ELR (cell line): ENCODE data around the gene TEAD3.

Experiments used
- DNase-seq: peaks from one replicate; pipeline ENCODE4 v3.0.0-alpha.2; 2015; ENCODE audit warnings: low read depth

Gene TEAD3

DNA sequence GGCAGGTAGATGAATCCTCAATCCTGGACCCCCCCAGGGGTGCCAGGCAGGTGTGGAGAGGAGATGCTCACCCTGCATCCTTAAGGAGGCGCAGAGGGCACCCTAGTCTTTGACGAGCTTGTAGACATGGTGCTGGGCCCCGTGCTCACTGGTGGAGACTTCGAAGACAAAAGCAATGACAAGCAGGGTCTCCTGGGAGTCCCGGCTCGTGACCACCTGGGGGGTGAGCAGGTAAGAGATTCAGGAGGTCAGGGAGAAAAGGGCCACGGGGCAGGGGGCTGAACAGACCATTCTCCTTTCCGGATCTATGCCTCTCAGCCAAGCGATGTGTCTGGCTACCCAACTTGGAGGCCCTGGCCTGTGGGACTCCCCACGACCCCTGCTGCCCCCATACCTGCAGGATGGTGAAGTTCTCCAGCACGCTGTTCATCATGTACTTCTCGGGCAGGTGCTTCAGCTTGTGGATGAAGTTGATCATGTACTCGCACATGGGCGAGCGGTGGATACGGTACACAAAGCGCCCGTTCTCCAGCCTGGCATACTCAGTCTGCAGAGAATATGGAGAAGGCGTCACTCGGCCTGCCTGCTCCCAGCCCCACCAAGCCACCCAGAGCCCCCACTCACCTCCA lies 21.8 kb downstream of the TEAD3 start:
- DNase-seq: no peak

DNA sequence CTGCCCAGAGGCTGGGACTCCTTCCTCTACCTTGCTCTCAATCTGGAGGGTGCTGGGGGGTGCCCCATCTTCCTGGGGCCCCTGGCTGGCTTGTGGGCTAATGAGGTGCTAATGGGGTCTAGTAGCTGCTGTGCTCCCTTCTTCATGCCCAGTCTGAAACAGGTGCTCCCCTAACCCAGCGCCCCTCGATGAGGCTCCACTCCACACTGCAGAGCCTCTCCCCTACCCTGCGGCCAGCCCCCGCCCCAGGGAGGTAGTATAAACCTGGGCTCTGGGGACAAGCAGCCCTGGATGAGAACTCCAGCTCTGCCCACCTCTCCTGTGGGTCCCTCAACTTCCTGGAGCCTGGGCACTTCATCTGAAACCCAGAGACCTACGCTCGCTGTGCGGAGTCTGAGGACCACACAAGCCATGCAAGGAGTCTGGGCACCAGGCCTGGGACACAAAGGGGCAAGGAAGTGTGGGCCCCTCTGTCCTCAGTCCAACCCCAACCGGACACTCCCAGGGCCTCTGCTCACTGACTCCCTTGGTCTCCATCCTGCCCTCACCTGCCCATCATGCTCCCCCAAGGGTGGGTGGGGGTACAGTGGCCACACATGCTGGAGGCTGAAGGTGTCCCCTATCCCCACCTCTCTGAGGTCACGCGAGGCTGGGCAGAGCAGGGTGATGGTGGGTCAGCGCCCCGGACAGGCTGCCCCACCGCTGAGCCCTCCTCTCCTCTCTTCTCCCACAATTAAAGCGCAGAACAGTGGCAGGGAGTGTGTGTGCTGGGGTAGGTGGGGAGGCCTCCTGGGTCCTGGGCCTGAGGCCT lies 22.5 kb downstream of the TEAD3 start:
- peak; percentile 49 for DNase-seq

DNA sequence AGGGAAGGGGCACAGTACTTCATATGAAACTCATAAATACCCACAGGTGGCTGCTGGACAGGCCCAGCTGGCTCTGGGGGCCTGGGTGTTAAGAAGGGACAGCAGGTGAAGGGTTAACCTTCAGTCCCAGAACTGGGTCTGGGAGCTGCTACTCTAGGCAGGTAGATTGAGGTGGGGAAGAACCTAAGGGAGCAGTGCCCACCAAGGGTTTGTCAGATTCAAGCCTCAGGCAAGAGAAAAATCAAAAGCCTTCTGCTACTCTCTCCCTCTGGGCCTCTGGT lies 23.1 kb downstream of the TEAD3 start:
- DNase-seq: no peak

DNA sequence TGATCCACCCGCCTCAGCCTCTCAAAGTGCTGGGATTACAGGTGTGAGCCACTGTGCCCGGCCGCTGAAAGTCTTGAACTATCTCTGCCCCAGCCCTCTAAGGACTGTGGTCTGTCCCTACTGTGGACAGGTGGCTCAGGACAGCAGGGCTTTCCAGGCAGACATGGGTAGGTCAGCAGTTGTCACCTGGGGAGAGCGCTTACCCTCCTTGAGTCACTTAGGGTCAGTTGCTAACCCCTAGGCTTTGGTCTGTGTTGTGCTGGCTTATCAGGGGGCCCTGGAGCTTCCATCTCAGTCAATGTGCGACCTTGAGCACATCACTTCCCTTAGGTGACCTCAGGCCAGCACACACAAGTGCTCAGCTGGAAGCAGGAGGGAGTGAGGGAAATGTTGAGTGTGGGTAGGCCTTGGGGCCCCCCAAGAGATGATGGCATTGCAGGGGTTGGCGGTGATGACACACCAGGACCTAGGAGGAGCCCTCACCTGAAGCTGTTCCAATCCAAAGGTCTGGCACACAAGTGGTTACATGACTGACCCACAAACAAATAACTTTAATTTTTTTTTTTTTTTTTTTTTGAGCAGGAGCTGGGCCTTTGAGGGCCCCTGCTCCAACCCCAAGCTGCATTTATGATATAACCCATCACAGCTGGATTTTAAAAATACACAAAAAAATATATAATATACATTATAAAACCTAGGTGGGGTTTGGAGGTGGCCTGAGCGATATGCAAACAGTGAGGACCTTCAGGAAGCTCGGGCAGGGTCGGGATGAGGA lies 23.6 kb downstream of the TEAD3 start:
- peak; percentile 43 for DNase-seq

DNA sequence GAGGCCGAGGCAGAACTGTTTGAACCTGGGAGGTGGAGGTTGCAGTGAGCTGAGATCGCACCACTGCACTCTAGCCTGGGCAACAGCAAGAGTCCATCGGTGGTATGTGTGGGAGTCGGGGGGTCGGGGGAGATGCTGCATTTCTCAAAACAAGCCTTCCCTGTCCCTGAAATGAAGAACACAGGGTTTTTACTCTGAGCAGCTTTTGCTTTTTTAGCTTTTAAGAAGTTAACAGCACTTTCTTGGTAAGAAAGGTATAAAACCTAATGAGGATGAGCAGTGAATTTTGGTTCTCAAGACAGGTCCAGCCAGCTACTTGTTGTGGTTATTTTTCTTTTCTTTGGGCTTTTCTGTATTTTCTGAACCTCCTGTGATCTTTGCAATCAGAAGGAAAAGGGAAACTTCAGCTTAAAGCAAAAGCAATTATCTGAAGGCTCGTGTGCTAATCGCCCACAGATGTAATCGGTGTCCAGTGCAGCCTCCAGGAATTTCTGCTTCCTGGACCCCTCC lies 25.0 kb downstream of the TEAD3 start:
- DNase-seq: peak; percentile 18

DNA sequence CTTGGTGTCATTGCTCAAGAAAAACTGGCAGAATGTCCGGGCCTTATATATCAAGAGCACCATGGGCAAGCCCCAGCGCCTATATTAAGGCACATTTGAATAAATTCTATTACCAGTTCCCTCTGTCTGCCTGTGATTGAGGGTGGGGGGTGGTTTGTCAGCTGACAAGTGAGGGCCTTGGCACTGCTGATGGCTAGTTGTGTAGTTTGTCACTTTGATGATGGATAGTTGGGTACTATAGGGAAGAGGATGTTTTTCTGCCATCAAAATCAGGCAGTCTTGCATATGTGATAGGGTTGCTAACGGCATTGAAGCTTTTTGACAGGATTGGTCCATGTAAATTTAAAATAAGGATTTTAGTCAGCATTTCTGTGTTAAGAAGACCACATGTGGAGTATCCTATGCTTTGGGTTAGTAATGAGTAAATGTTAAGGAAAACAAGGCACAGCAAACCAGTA lies 26.2 kb downstream of the TEAD3 start:
- no peak for DNase-seq

DNA sequence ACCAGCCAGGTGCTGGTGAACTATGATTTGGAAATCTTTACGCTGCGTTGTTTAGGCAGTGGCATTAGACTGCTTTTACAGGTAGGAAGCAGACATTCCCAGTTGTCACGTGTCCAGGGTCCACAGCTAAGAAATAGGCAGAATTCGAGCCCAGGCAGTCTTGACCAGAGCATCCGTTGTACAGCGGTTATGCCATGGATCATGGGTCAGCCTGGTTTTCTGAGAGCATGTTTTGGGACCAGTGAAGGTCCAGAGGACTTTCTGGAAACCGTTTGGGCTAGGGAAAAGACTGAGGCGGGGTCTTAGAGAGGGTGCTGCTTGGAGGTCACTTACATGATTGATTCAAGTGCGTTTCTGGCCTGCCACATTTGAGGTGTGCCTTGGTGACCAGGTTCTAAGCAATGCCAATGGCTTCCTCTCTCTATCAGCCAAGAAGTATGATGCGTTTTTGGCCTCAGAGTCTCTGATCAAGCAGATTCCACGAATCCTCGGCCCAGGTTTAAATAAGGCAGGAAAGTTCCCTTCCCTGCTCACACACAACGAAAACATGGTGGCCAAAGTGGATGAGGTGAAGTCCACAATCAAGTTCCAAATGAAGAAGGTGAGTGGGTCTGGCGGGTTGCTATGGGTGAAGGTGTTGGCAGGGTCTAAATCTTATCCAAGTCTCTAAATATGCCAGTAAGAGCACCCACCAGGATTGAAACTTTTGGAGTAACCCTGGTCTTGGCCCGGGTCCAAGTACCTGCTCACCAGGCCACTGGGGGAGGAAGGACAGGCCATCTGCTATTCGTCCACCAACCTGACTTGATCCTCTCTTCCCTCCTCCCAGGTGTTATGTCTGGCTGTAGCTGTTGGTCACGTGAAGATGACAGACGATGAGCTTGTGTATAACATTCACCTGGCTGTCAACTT lies 26.9 kb downstream of the TEAD3 start:
- DNase-seq: peak; percentile 62

DNA sequence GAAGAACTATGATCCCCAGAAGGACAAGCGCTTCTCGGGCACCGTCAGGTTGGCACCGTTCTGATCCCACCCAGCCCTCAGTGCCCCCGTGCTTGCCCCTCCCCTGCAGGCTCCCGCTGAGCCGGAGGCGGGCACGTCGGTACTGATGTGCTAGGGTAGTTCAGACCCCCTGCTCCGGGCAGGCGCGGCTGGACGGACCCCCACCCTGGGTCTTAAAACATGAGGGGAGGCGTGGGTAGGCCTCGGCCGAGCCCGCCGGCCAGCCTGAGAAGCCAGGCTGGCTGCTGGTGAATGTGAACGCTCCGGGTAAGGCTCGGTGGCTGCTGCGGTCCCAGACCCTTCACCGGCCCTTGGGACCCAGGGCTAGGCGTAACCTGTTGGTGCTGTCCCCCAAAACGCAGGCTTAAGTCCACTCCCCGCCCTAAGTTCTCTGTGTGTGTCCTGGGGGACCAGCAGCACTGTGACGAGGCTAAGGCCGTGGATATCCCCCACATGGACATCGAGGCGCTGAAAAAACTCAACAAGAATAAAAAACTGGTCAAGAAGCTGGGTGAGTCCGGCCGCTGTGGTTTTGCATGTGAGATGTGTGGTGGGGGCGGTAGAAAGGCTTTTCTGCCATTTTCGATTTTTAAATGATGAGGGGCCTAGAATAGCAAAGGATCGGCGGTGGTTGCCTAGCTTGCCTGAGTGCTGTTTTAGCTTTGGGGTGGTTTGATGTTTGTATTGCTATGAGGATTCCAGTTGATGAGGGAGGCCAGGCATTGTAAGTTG lies 27.7 kb downstream of the TEAD3 start:
- DNase-seq: peak; percentile 21

DNA sequence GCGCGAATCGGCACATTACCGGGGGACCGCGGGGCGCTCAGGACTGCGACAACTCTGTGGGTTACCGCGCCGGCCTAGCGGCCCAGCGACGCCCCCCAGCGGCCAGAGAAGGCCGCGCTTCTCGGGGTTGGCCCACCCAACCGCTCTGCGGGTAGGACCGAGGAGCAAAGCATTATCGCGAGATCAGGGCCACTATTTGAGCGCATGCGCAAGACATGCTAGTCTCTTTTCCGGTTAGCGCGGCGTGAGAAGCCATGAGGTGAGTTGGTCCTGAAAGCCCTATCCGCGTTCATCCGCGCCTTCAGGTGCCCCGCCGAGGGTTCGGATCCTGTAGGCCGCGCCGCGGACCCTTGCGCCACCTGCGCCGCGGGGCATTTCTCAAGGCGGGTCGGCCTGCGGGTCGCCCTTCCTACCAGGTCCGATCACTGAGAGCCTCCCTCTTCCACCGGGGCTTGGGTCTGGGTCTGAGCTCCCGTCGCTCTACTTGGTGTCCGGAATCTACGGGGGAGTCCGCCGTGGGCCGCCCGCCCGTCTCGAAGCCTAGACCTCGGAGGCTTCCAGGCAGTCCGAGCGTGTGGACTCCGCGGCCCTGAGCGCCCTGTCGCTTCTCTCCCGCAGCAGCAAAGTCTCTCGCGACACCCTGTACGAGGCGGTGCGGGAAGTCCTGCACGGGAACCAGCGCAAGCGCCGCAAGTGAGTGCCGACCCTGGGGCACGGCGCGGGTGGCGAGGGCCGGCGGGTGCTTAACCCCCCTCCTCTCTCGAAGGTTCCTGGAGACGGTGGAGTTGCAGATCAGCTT lies 28.5 kb downstream of the TEAD3 start, which contains the start of gene RPL10A:
TSS of gene RPL10A (plus strand) at position 221 of the 799 bp plus-strand sequence. CDS start at position 255, 34 bp downstream.
- DNase-seq: peak; percentile 98

DNA sequence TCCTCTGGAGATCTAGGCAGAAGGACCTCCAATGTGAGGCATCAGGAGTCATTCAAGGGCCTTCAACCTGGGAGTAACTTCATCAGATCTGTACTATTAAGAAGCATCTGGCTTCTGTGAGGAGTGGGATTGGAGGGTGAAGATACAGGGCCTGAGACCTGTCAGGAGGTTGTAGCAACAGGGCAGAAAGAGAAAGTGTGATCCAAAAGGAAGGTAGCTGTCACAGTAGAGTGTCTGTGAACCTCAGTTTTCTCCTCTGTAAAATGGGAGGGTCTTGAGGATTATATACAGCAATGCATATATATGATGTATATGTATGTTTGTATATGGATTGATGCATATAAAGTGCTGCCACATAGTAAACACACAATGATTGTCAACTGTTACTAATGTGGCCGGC lies 31.2 kb downstream of the TEAD3 start:
- no peak for DNase-seq

DNA sequence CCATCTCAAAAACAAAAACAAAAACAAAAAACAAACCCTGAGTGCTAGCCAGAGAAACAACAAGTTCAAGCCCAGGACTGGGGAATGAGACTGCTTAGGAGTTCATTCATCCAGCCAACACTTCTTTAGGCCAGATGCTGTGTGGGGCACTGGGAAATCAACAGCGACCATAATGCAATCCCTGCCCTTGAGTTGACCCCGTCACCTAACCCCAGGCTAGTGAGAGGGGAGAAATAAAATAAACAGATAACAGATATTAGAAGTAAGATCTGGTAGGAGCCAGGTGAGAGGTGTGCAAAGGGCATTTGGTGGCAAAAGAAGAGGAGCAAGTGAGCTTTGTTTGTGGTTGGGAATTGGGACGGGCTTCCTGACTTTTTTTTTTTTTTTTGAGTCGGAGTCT lies 33.6 kb downstream of the TEAD3 start:
- no peak for DNase-seq

DNA sequence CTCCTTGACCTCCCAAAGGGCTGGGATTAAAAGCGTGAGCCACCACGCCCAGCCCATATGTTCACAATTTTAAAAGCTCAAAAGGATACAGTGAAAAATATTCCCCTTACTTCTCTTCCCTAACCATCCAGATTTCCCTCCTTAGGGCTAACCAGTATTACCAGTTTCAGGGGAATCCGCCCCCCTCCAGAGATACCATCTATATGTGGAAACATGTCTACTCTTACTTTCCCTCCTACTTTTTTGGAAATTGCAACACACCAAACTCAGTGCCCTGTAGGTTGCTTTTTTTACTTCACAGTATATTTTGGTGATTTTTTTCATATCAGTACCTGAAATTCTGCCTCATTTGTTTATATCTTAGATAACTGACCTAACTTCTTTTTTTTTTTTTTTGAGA lies 35.6 kb downstream of the TEAD3 start:
- DNase-seq: no peak

DNA sequence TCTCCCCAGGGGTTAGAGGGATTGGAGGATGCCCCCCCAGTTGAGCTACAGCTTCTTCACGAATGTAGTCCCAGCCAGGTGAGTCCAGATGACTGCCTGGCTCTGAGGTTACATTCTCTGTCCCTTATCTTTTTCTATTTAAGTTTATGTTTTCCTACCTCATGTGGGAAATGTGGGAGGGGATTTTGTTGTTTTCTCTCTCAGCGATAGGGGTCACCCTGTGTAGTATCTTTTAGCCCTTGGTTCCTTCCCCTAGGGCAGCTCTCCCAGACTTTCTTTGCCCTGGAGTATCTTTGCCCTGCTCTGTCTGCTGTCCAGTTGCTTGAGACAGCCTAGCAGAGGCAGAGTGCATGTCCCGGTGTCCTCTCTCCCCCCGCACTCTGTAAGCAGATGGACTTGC lies 39.0 kb downstream of the TEAD3 start:
- DNase-seq: no peak

DNA sequence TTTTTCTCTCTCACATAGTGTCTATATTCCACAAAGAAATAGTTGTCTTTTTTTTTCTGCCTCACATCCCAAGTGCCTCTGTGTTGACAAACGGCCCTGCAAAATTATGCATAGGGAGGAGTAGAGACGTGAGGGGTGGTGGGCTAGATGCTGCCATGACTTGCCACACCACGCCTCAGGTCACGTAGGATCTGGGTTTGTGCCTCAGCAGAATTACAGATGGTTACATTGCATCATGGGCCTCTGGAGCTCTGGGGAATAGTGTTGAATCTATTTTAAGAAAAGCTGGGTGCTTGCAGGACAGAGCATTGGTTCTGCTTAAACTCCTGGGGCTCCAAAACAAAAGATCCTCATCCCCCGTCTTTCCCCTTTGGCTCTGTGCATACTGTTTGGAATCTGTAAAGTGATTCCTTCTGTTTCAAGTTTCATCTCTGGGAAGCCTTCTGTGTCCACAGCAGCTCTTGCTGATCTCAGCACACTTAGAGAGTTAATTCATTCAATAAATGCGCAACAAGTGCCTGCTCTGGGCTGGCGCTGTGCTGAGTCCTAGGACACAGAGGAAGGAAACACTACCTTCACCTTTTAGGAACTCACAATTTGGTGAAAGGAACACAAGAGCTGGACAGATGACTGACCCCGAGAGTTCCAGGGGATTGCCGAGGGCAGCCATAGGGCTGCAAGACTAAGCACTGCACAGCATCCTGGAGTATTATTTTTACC lies 42.3 kb downstream of the TEAD3 start:
- DNase-seq: no peak

DNA sequence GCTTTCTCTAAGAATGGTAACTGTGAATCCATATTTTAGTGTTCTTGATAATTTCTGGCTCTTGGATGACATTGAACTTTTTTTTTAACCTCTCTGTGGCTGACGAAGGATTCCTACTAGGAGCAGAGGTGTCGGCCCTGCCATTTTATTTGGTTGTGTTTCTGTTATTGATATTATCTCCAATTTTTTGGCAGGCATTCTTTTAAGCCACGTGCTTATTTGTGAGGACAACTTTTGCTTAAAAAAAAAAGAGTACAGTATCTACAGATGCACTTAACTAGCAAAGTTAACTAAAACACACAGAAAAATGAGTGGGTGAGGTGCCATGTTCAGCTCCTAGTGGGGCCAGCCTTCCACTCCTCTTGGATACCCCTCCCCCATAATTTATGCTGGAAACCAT lies 43.6 kb downstream of the TEAD3 start:
- DNase-seq: no peak

DNA sequence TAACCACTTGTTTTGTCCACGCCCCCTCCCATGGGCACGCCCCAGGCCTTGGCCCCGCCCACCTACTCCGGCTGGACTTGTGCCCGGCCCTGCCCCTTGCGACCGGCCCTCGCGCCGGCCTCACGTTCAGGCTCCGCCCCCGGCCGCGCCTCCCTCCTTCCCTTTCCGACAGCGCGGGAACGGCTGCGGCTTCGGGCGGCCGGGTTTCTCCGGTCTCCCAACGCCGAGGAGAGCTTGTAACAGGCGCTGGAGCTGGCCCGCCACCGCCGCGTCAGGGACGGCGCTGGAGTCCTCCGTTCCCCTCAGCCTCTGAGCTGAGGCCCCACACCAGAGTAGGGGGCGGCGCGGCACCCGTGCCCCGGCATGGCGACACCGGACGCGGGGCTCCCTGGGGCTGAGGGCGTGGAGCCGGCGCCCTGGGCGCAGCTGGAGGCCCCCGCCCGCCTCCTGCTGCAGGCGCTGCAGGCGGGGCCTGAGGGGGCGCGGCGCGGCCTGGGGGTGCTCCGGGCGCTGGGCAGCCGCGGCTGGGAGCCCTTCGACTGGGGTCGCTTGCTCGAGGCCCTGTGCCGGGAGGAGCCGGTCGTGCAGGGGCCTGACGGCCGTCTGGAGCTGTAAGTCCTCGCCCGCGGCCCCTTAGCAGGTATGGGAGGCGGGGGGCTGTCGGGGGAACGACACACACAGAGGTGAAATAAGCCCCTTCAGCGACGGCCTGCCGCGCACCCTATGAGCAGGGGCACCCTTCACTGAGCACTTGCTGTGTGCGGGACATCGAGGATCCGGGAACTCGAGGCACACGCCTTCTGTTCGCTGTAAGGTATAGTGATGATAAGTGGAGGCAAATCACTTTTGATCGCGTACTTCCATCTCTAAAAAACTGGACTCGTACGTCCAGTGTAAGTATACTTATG lies 44.4 kb downstream of the TEAD3 start, which contains the start of gene FANCE:
TSS of gene FANCE (plus strand) at position 156 of the 908 bp plus-strand sequence. CDS start at position 364, 208 bp downstream.
- DNase-seq: peak; percentile 94

DNA sequence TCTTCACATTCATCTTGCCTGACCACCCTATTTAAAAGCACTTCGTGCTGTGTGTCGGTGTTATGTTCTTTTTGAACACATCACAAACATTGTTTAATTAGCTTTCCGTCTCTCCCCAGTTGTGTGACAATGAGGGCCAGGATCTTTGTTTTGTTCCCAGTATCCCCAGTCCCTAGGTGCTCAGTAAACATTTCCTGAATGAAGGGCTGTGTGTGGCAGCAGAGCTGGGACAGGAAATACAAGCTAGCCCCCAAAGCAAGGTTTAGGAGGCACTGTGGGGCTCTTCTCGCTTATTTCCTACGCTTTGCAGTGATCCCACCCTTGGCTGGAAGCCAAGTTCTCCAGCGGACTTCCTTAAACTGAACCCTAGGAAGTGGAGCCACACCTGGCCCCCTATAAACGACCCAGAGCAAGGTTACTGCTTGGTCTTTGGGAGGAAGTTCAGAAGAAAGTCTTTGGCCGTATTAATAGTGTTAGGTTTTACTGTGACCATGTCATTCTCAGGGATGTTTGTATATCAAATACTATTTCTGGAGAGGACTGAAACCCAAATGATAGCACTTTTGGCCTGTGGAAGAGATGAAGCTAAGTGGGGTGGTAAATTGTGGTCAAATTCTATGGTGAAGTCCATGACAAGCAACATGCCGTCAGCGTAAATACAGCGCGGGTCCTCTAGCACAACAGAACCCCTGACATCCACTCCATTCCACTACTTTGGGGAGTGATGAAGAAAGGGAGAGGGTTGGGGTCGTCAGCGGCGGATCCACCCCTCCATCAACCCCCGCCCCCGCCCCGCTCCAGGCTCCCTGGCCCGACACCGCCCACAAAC lies 45.3 kb downstream of the TEAD3 start:
- DNase-seq: peak; percentile 25
